ENCODE measurements around the gene CDIP1. TPM values are rescaled to one million over a fixed set of nuclear protein-coding genes. Genes with fewer than 3 reads are reported as not detected.

Gene CDIP1
- total RNA-seq, 6 experiments from 2014 or later, result 5.0 to 8.3 (median 6.4) TPM

- Mint-ChIP-seq H3K36me3 (ENCODE audit: low read depth) (no peaks in the 10 kb centered on the region), H3K27me3 (ENCODE audit: insufficient read depth) (peaks cover 38% of the 10 kb centered on the region), H3K4me1 (ENCODE audit: low read depth) (no peaks in the 10 kb centered on the region), H3K9me3 (no peaks in the 10 kb centered on the region), H3K4me3 (no peak overlapping the region), H3K27ac (no peak overlapping the region)
- no peak for DNase-seq
- TF ChIP-seq CTCF (IDR thresholded peaks at IDR 0.05), result no peak
These were observed 14.0 kb upstream of the CDIP1 start for GRCh38 chr16:4552541-4552940.

DNA sequence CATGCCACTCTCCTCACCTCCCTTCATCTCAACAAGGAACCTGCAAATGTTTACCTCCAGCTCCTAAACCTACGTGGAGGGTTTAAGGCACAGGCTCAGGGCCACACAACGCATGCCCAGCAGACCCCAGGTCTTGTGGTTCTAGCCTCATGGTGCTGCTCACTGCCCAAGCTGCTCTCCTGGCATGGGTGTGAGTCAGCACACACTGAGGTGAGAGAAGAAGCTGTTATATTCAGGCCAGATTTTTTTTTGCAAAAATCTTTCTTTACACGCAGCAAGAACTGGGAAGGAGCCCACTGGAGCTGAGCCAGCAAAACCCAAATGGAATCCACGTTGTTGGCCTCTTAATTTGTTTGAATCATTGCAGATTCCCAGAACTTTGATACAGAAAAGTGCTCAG lies 12.0 kb upstream of the CDIP1 start:
- H3K27me3 Mint-ChIP-seq (ENCODE audit: insufficient read depth), result peaks cover 40% of the 10 kb centered on the region
- no peak for DNase-seq
- no peaks in the 10 kb centered on the region for H3K9me3 Mint-ChIP-seq
- TF ChIP-seq CTCF (IDR thresholded peaks at IDR 0.05), result no peak
- H3K4me1 Mint-ChIP-seq (ENCODE audit: low read depth), result no peaks in the 10 kb centered on the region
- H3K27ac Mint-ChIP-seq, result no peak overlapping the region
- no peak overlapping the region for H3K4me3 Mint-ChIP-seq
- H3K36me3 Mint-ChIP-seq (ENCODE audit: low read depth), result no peaks in the 10 kb centered on the region

GRCh38 chr16:4548124-4548523 lies 9.6 kb upstream of the CDIP1 start:
- DNase-seq, result no peak
- TF ChIP-seq CTCF (IDR thresholded peaks at IDR 0.05), result no peak
- H3K27ac Mint-ChIP-seq, result no peak overlapping the region
- no peaks in the 10 kb centered on the region for H3K4me1 Mint-ChIP-seq (ENCODE audit: low read depth)
- no peaks in the 10 kb centered on the region for H3K9me3 Mint-ChIP-seq
- no peaks in the 10 kb centered on the region for H3K36me3 Mint-ChIP-seq (ENCODE audit: low read depth)
- peaks cover 37% of the 10 kb centered on the region for H3K27me3 Mint-ChIP-seq (ENCODE audit: insufficient read depth)
- H3K4me3 Mint-ChIP-seq, result no peak overlapping the region

- DNase-seq, result no peak
- Mint-ChIP-seq H3K4me3 (no peak overlapping the region), H3K27me3 (ENCODE audit: insufficient read depth) (peaks cover 31% of the 10 kb centered on the region), H3K27ac (no peak overlapping the region), H3K9me3 (peaks cover 12% of the 10 kb centered on the region), H3K36me3 (ENCODE audit: low read depth) (peaks cover 9% of the 10 kb centered on the region), H3K4me1 (ENCODE audit: low read depth) (no peaks in the 10 kb centered on the region)
- TF ChIP-seq CTCF (IDR thresholded peaks at IDR 0.05), result no peak
These were observed 5.9 kb upstream of the CDIP1 start for GRCh38 chr16:4544473-4544872.

GRCh38 chr16:4539716-4540284 lies 1.2 kb upstream of the CDIP1 start:
- Mint-ChIP-seq H3K27me3 (ENCODE audit: insufficient read depth) (peaks cover 24% of the 10 kb centered on the region), H3K4me1 (ENCODE audit: low read depth) (0 out of 2 replicates have a peak, but pooled peaks cover 4% of the 10 kb centered on the region), H3K36me3 (ENCODE audit: low read depth) (peaks cover 18% of the 10 kb centered on the region), H3K4me3 (no peak overlapping the region), H3K27ac (no peak overlapping the region), H3K9me3 (peaks cover 20% of the 10 kb centered on the region)
- no peak for TF ChIP-seq CTCF (IDR thresholded peaks at IDR 0.05)
- DNase-seq, result no peak
